ENCODE data around the gene FRMD3.

GRCh38 chr9:83526211-83526610 is 12.0 kb downstream of the FRMD3 start:
- no peak for TF ChIP-seq POLR2AphosphoS5 (IDR thresholded peaks at IDR 0.05)
- TF ChIP-seq, protein P1, sequence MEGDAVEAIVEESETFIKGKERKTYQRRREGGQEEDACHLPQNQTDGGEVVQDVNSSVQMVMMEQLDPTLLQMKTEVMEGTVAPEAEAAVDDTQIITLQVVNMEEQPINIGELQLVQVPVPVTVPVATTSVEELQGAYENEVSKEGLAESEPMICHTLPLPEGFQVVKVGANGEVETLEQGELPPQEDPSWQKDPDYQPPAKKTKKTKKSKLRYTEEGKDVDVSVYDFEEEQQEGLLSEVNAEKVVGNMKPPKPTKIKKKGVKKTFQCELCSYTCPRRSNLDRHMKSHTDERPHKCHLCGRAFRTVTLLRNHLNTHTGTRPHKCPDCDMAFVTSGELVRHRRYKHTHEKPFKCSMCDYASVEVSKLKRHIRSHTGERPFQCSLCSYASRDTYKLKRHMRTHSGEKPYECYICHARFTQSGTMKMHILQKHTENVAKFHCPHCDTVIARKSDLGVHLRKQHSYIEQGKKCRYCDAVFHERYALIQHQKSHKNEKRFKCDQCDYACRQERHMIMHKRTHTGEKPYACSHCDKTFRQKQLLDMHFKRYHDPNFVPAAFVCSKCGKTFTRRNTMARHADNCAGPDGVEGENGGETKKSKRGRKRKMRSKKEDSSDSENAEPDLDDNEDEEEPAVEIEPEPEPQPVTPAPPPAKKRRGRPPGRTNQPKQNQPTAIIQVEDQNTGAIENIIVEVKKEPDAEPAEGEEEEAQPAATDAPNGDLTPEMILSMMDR (IDR thresholded peaks at IDR 0.05), result no peak
- TF ChIP-seq POLR2A (IDR thresholded peaks at IDR 0.05), result no peak
